GM12865 (cell line): Measurements from ENCODE around the gene HOXB13.

Experiments used
- DNase-seq: peaks from one replicate; pipeline ENCODE4 v3.0.0; 2010; ENCODE audit warnings: low read depth
- H3K4me3 ChIP-seq: 2 replicates; pipeline ENCODE4 v1.5.1; 2011; ENCODE audit warnings: mild to moderate bottlenecking, low read depth, low read length, control low read depth
- CTCF ChIP-seq: IDR thresholded peaks from 2 replicates; pipeline ENCODE4 v1.5.1; 2011; ENCODE audit warnings: low read length, control low read depth, low read depth, inconsistent platforms; ENCODE audit not compliant: insufficient read depth; ENCODE audit errors: missing control alignments

Gene HOXB13

DNA sequence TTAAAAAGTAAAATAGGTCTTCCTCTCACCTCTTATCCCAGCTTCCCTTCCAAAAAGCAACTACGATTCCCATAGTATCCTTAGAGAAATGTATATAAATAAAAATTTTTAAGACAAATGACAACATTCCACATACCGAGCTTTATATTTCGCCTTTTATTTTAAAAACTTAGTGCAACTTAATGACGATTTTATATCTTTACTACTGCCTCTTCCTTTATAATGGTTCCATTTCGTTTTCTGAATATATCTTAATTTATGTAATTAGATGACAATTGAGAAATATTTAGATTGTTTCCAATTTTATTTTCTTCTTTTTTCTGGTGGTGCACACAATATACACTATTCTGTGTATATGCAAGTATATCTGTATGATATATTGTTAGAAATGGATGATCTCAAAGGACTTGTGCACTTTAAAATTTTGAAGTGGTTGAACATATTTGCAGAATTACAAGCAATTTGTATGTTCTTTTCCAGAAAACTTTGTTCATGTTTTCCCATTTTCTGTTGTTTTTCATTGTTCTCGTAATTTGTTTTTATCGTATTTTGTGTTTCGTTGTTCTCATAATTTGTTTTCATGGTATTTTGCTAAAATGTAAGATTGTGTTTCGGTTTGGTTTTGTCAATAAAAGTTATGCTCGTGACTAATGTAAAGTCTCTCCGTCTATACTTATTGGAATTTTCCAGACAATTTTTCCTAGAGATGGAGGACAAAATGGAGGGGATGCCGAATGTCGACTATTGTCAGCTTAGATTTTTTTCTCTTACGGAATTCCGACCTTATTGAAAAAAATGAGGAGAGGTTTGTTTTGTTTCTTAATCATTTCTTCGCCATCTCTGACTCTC lies 20.4 kb upstream of the HOXB13 start:
- no peak for DNase-seq
- TF ChIP-seq CTCF, result no peak
- no peak overlapping the region for H3K4me3 ChIP-seq

DNA sequence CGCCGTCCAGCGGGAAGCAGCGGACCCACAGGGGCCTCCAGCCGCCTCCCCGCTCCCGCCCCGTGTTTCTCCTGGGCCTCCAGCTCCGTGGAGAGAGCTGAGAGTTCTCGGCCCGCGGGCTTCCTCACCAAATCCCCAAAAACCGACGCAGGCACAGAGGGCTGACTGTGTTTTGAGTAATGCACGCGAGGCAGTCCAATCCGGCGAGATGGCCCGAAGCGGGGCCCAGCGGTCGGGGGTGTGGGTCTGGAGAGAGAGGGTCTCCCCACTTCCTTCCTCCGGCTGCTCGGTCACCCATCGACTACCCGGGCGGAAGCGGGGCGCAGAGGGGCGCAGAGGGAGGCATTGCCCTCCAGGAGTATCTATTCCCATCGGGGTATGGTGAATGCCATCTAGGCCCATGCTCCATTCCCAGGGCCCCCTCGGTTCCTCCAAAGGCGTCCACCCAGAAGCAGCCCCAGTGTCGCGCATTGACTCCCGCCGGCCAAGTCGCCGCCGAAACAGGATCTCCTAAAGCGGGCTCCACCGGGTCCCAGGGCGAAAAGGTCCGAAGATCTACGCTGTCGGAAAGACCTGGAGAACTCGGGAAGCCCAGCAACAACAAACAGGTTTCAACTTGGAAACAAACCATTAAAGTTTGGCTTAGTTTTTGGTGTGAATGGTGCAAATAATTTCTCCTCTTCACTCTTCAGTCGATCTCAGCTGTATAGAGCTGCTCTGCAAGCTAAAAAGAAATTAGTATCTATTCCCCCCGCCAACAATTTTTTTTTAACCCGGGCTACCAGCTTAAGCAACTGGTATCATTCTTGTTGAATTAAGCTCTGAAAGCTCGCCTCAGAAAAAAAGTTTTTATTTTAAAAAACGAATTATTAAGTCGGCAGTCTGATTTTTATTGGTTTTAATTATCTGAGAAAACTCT lies 19.2 kb upstream of the HOXB13 start:
- DNase-seq, result no peak
- H3K4me3 ChIP-seq, result no peak overlapping the region
- TF ChIP-seq CTCF, result no peak

DNA sequence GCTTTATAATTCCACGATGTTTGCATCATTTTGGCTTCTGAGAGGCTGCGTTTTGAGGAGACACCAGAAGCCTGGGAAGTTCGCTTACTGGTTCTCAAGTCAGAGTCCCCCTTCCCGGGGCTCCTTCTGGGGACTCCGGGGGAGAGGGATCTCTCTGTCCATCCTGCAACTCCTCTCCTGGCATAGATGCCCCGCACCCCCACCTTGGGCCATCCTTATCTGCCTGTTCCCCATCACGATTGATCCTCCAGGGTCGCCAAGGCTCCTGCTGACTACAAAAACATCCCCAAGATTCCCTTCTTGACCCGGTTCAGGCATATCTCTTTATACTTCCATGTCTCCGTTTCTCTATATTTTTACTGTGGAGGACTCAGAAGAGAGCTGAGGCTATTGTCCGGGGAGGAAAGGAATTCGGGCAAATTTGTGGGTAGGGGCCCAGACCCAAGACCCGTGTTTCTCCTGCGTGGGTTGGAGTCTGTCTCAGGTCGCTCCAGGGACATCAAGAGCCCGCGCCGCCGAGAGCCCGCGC lies 18.4 kb upstream of the HOXB13 start:
- H3K4me3 ChIP-seq, result no peak overlapping the region
- no peak for DNase-seq
- no peak for TF ChIP-seq CTCF

DNA sequence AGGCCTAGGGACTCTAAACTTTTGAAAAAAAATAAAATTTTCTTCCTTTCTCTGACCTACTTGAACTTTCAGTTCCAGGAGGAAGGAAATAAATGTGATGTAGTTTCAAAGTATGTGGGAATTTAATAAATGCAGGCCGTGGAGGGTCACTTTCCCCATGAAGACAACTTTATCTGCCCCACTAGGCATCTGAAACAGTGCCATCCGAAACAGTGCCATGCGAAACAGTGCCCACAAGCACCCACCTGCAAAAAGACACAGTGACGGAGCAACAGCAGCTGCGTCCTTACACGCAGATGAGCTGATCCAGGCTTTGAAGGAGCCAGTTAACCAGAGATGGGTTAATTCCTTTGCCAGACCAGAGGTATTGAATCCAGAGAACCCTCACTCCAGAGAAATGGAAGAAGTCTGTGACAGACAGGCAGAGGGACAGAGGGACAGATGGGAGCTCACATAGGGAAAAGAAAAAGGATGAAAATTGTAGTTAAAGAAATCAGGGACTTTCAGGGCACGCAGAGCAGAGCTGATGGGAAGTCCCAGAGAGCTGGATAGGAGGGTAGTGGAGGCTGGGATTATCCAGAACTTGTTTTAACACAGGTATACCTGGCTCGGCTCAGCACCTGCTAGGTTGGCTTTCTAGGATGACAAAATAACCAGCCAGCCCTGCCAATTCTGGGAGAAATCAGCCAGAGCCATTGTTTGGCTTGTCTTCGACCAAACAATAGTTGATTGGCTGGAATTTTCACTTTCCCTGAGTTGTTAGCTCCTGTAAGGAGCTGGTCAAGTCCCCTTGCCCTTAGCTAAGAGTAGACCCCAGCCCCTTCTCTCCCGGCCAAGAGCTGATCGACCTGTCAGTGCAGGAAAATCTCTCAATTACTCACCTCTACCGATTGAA lies 17.1 kb upstream of the HOXB13 start:
- no peak overlapping the region for H3K4me3 ChIP-seq
- no peak for TF ChIP-seq CTCF
- DNase-seq, result no peak

- no peak for DNase-seq
- no peak for TF ChIP-seq CTCF
- H3K4me3 ChIP-seq, result no peak overlapping the region
These were observed 12.0 kb upstream of the HOXB13 start for GRCh38 chr17:48740537-48740936.

- no peak for TF ChIP-seq CTCF
- H3K4me3 ChIP-seq, result no peak overlapping the region
- no peak for DNase-seq
These were observed 10.4 kb upstream of the HOXB13 start for GRCh38 chr17:48738803-48739526.
